Astrocyte (in vitro differentiated cells and primary cell): ENCODE measurements around the gene LSM2. TPM values are rescaled to one million over a fixed set of nuclear protein-coding genes. Genes with fewer than 3 reads are reported as not detected.

Source experiments
- DNase-seq: peaks from one replicate; pipeline ENCODE4 v3.0.0-alpha.2; 2010; ENCODE audit warnings: low read depth
- FAIRE-seq: peaks from 2 replicates; lab custom pipeline; 2011; peaks lifted over from hg19 to GRCh38; lab: Jason Lieb, UNC
- H2AFZ ChIP-seq: 2 replicates; pipeline ENCODE4 v1.6.0; 2012; ENCODE audit warnings: low read depth, low read length, inconsistent platforms
- H3K27ac ChIP-seq: 2 replicates; pipeline ENCODE4 v1.5.1; 2011; ENCODE audit warnings: low read depth, low read length, inconsistent platforms
- H3K27me3 ChIP-seq: 2 replicates; pipeline ENCODE4 v1.6.0; 2011; ENCODE audit warnings: low read length, inconsistent platforms; ENCODE audit not compliant: insufficient read depth
- H3K36me3 ChIP-seq: 2 replicates; pipeline ENCODE4 v1.5.1; 2011; ENCODE audit warnings: low read length, inconsistent platforms; ENCODE audit not compliant: insufficient read depth
- H3K4me1 ChIP-seq: 2 replicates; pipeline ENCODE4 v1.5.1; 2011; ENCODE audit warnings: low read length, inconsistent platforms; ENCODE audit not compliant: insufficient read depth
- H3K4me2 ChIP-seq: 2 replicates; pipeline ENCODE4 v1.6.0; 2012; ENCODE audit warnings: low read length, inconsistent platforms
- H3K4me3 ChIP-seq: 2 replicates; pipeline ENCODE4 v1.5.1; 2011; ENCODE audit warnings: low read depth, mild to moderate bottlenecking, low read length, inconsistent platforms; ENCODE audit not compliant: insufficient read depth
- H3K79me2 ChIP-seq: 2 replicates; pipeline ENCODE4 v1.6.0; 2012; ENCODE audit warnings: mild to moderate bottlenecking, low read length, inconsistent platforms; ENCODE audit not compliant: insufficient read depth
- H3K9ac ChIP-seq: 2 replicates; pipeline ENCODE4 v1.6.0; 2012; ENCODE audit warnings: mild to moderate bottlenecking, low read length, inconsistent platforms
- H3K9me3 ChIP-seq: 2 replicates; pipeline ENCODE4 v1.5.1; 2012; ENCODE audit warnings: low read depth, mild to moderate bottlenecking, low read length, inconsistent platforms; ENCODE audit not compliant: insufficient read depth
- H4K20me1 ChIP-seq: 2 replicates; pipeline ENCODE4 v1.6.0; 2012; ENCODE audit warnings: low read length, inconsistent platforms; ENCODE audit not compliant: insufficient read depth
- H3K27ac Mint-ChIP-seq: one replicate; pipeline ENCODE4 v1.8.0; 2021; ENCODE audit warnings: mild to moderate bottlenecking, mixed read lengths; ENCODE audit not compliant: unreplicated experiment
- H3K27me3 Mint-ChIP-seq: one replicate; pipeline ENCODE4 v1.8.0; 2021; ENCODE audit warnings: low read depth, mixed read lengths; ENCODE audit not compliant: unreplicated experiment
- H3K36me3 Mint-ChIP-seq: one replicate; pipeline ENCODE4 v1.8.0; 2021; ENCODE audit warnings: low read depth, mixed read lengths; ENCODE audit not compliant: unreplicated experiment
- H3K4me1 Mint-ChIP-seq: one replicate; pipeline ENCODE4 v1.8.0; 2021; ENCODE audit warnings: low read depth, mixed read lengths; ENCODE audit not compliant: unreplicated experiment
- H3K4me3 Mint-ChIP-seq: one replicate; pipeline ENCODE4 v1.8.0; 2021; ENCODE audit warnings: mild to moderate bottlenecking, moderate library complexity, mixed read lengths; ENCODE audit not compliant: unreplicated experiment
- H3K9me3 Mint-ChIP-seq: one replicate; pipeline ENCODE4 v1.8.0; 2021; ENCODE audit warnings: mild to moderate bottlenecking, mixed read lengths; ENCODE audit not compliant: unreplicated experiment
- EZH2 ChIP-seq: IDR thresholded peaks from 2 replicates; pipeline ENCODE4 v1.6.1; 2012; ENCODE audit warnings: mild to moderate bottlenecking, low read length, inconsistent platforms; ENCODE audit not compliant: insufficient read depth
- total RNA-seq: library from RNA; stranded (reverse); gene quantifications from 2 replicates; pipeline ENCODE4 v1.2.1, GENCODE V29; 2021
- TF ChIP-seq, protein P1 (sequence below): IDR thresholded peaks from 2 replicates; pipeline ENCODE4 v1.5.1; 2011; ENCODE audit warnings: low read depth, mild to moderate bottlenecking, inconsistent platforms, low read length, moderate library complexity; ENCODE audit not compliant: insufficient read depth

Gene LSM2
- total RNA-seq, 1 donor from 2014 or later: 43.8 TPM

DNA sequence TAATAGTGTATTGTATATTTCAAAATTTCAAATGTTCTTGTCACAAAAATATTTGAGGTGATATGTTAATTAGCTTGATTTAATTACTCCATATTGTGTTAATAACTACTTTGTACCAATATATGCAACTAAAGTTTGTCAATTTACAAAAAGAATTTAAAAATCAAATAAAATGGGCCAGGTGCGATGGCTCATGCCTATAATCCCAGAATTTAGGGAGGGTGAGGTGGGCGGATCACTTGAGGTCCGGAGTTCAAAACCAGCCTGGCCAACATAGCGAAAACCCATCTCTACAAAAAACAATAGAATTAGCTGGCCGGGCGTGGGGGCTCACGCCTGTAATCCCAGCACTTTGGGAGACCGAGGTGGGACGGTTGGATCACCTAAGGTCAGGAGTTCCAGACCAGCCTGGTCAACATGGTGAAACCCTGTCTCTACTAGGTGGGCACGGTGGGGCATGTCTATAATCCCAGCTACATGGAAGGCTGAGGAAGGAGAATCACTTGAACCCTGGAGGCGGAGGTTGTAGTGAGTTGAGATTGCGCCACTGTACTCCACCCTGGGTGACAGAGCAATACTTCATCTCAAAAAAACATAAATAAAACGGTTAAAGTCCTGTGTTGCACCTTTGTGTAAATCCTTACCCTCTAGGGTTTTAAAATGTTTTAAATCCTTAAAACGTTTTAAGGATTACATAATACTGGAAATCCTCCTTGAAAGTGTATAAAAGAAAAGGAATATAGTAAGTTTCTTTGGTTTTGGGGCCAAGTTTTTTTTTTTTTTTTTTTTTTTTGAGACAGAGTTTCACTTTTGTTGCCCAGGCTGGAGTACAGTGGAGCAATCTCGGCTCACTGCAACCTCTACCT lies 24.8 kb upstream of the LSM2 start:
- H3K9ac ChIP-seq: no peak overlapping the region
- H3K27me3 ChIP-seq: no peaks in the 10 kb centered on the region
- DNase-seq (no peak), FAIRE-seq (no peak)
- no peak overlapping the region for H3K4me3 ChIP-seq
- H3K36me3 ChIP-seq: no peaks in the 10 kb centered on the region
- Mint-ChIP-seq H3K27ac (no peak overlapping the region), H3K4me3 (peak overlapping the region; percentile 96), H3K36me3 (peaks cover 13% of the 10 kb centered on the region), H3K27me3 (no peaks in the 10 kb centered on the region), H3K9me3 (no peaks in the 10 kb centered on the region), H3K4me1 (peaks cover 10% of the 10 kb centered on the region)
- TF ChIP-seq EZH2: no peak
- TF ChIP-seq, protein P1, sequence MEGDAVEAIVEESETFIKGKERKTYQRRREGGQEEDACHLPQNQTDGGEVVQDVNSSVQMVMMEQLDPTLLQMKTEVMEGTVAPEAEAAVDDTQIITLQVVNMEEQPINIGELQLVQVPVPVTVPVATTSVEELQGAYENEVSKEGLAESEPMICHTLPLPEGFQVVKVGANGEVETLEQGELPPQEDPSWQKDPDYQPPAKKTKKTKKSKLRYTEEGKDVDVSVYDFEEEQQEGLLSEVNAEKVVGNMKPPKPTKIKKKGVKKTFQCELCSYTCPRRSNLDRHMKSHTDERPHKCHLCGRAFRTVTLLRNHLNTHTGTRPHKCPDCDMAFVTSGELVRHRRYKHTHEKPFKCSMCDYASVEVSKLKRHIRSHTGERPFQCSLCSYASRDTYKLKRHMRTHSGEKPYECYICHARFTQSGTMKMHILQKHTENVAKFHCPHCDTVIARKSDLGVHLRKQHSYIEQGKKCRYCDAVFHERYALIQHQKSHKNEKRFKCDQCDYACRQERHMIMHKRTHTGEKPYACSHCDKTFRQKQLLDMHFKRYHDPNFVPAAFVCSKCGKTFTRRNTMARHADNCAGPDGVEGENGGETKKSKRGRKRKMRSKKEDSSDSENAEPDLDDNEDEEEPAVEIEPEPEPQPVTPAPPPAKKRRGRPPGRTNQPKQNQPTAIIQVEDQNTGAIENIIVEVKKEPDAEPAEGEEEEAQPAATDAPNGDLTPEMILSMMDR: no peak
- H3K9me3 ChIP-seq: no peaks in the 10 kb centered on the region
- H3K27ac ChIP-seq: no peak overlapping the region
- peaks cover 17% of the 10 kb centered on the region for H3K4me1 ChIP-seq
- no peak overlapping the region for H2AFZ ChIP-seq
- peaks cover 51% of the 10 kb centered on the region for H3K79me2 ChIP-seq
- H3K4me2 ChIP-seq: peak overlapping the region; percentile 87
- peaks cover 16% of the 10 kb centered on the region for H4K20me1 ChIP-seq

DNA sequence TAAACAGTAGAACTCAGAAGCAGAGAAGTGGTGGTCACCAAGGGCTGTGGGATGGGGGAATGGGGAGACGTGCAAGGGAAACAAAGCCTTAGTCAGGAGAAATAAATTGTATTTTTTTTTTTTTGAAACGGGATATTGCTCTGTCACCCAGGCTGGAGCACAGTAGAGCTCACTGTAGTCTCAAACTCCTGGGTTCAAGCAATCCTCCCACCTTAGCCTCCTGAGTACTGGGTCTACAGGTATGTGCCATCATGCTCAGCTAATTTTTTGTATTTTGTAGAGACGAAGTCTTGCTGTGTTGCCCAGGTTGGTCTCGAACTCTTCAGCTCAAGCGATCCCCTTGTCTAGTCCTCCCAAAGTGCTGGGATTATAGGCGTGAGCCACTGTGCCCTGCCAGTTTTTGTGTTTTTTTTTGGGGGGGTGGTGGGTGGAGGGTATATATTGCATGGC lies 24.1 kb upstream of the LSM2 start:
- Mint-ChIP-seq H3K27me3 (no peaks in the 10 kb centered on the region), H3K36me3 (peaks cover 7% of the 10 kb centered on the region), H3K27ac (no peak overlapping the region), H3K9me3 (no peaks in the 10 kb centered on the region), H3K4me3 (peak overlapping the region; percentile 96), H3K4me1 (peaks cover 11% of the 10 kb centered on the region)
- H3K27me3 ChIP-seq: no peaks in the 10 kb centered on the region
- H3K4me2 ChIP-seq: peak overlapping the region; percentile 87
- no peak overlapping the region for H2AFZ ChIP-seq
- H3K27ac ChIP-seq: no peak overlapping the region
- peaks cover 13% of the 10 kb centered on the region for H3K4me1 ChIP-seq
- H3K4me3 ChIP-seq: peak overlapping the region; percentile 73
- H3K36me3 ChIP-seq: no peaks in the 10 kb centered on the region
- TF ChIP-seq EZH2: no peak
- TF ChIP-seq, protein P1: no peak
- peaks cover 45% of the 10 kb centered on the region for H3K79me2 ChIP-seq
- H4K20me1 ChIP-seq: peaks cover 9% of the 10 kb centered on the region
- no peak for FAIRE-seq
- no peak for DNase-seq
- peak overlapping the region; percentile 86 for H3K9ac ChIP-seq
- no peaks in the 10 kb centered on the region for H3K9me3 ChIP-seq
